Inflammatory macrophage treated with lipopolysaccharide for 1 hour (primary cell): Measurements from ENCODE around the gene FYTTD1.

Source experiments
- DNase-seq, 2 donors: peaks; one replicate each; pipeline ENCODE4 v3.0.0-alpha.2; 2020 to 2022

Gene FYTTD1

GRCh38 chr3:197737749-197738462 is 11.8 kb upstream of the FYTTD1 start:
- DNase-seq, result no peak

GRCh38 chr3:197742787-197743186 is 6.9 kb upstream of the FYTTD1 start:
- DNase-seq, result no peak

GRCh38 chr3:197746209-197746608 is 3.5 kb upstream of the FYTTD1 start:
- no peak for DNase-seq

GRCh38 chr3:197746801-197747237 is 2.9 kb upstream of the FYTTD1 start:
- DNase-seq, result peak; percentile 67 to 75

- peak; percentile 52 to 70 for DNase-seq
Observed at GRCh38 chr3:197748597-197749314, 927 bp upstream of the FYTTD1 start.

GRCh38 chr3:197749315-197749600 is 425 bp upstream of the FYTTD1 start:
- DNase-seq, result no peak

GRCh38 chr3:197750396-197750831 is 731 bp downstream of the FYTTD1 start:
- peak; percentile 69 to 74 for DNase-seq

- DNase-seq, result peak; percentile 46 to 49
Observed at GRCh38 chr3:197750858-197751737, 1.4 kb downstream of the FYTTD1 start.

- no peak for DNase-seq
Observed at GRCh38 chr3:197752107-197752506, 2.4 kb downstream of the FYTTD1 start.

- DNase-seq, result peak in 1 of 2 donors; percentile 5
Observed at GRCh38 chr3:197753263-197753662, 3.6 kb downstream of the FYTTD1 start.

GRCh38 chr3:197756704-197757103 is 7.0 kb downstream of the FYTTD1 start:
- DNase-seq, result no peak

- no peak for DNase-seq
Observed at GRCh38 chr3:197758512-197758911, 8.8 kb downstream of the FYTTD1 start.

- no peak for DNase-seq
Observed at GRCh38 chr3:197761784-197762183, 12.1 kb downstream of the FYTTD1 start.

GRCh38 chr3:197775317-197775716 is 25.6 kb downstream of the FYTTD1 start:
- DNase-seq, result no peak

- DNase-seq, result peak; percentile 47 to 77
Observed at GRCh38 chr3:197782230-197782629, 32.5 kb downstream of the FYTTD1 start.

- DNase-seq, result no peak
Observed at GRCh38 chr3:197784019-197784585, 34.4 kb downstream of the FYTTD1 start.

GRCh38 chr3:197787412-197787811 is 37.7 kb downstream of the FYTTD1 start:
- no peak for DNase-seq

GRCh38 chr3:197789309-197789708 is 39.6 kb downstream of the FYTTD1 start:
- no peak for DNase-seq

GRCh38 chr3:197790033-197790432 is 40.4 kb downstream of the FYTTD1 start:
- DNase-seq, result no peak

GRCh38 chr3:197791113-197791891 is 41.6 kb downstream of the FYTTD1 start, which contains the start of gene LRCH3:
Gene LRCH3 (plus strand): TSS chr3:197791254. CDS start chr3:197791279, 25 bp downstream.
- peak; percentile 68 to 79 for DNase-seq

GRCh38 chr3:197791892-197792647 is 42.4 kb downstream of the FYTTD1 start:
- DNase-seq, result peak; percentile 19 to 34
